Right forelimb (tissue), 1 donor: ENCODE results near the gene NR2C1.
"Not testable (repeated sequence)": the region's sequence is repeated elsewhere in the genome, so short reads cannot be mapped to it uniquely, and the experiment has no call there.

ENCODE experiments used
- DNase-seq: peaks from one replicate; pipeline ENCODE4 v3.0.0-alpha.2; 2018

The NR2C1 gene

DNA sequence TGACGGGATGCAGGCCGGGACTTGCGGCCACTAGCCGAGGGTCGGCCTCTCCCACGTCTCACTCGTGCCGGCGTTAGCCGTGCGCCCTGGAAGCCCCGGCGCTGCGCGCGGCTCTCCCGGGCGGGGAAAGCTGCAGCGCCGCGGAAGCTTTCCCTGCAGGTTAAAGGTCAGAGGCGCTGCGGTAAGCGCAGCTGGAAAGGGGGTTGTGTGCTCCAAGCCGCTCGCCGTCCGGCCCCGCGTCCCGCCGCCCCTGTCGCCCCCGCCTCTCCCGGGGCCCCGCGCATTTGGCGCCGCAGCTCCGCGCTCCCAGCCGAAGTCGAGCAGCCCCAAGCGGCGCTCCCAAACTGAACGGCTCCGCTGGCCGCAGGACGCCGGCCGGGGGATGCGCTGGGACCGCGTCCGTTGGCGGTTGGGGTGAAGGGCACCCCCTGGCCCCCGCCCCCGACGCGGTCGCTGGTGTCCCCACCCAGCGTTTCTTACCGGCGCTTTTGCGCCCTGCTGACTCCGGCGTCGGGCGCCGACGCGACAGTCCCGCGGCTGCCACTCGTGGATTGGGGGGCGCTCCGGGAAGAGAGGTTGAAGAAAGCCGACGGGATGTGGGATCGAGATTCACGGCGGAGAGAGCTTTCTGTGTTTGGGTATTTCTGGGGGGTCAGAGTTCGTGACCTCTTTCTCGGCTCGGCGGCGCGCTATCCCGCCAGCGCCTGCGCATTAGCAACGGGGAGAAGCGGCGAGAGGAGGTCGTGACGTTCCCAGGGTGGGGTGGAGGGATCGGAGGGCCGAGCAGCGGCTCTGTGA, at the start of gene NR2C1:
TSS of gene NR2C1 (minus strand) at position 719 of the 798 bp plus-strand sequence. CDS start 6,234 bp downstream, outside the sequence.
- peak; percentile 93 for DNase-seq

DNA sequence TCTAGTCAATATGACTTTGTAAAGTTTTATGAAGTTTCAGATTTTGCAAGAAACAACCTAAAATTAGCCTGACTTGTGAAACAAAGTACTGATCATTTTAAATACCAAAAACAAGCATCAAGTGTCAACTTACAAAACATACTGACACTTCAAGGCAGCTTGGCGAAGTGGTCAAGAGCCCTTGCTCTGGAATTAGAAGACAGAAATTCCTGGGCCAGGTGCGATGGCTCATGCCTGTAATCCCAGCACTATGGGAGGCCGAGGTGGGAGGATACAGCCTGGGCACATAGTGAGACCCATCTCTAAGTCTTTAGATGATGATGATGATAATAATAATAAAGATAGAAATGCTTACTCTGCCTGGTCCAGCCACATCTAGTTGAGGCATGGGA, 45.4 kb upstream of the NR2C1 start:
- no peak for DNase-seq

DNA sequence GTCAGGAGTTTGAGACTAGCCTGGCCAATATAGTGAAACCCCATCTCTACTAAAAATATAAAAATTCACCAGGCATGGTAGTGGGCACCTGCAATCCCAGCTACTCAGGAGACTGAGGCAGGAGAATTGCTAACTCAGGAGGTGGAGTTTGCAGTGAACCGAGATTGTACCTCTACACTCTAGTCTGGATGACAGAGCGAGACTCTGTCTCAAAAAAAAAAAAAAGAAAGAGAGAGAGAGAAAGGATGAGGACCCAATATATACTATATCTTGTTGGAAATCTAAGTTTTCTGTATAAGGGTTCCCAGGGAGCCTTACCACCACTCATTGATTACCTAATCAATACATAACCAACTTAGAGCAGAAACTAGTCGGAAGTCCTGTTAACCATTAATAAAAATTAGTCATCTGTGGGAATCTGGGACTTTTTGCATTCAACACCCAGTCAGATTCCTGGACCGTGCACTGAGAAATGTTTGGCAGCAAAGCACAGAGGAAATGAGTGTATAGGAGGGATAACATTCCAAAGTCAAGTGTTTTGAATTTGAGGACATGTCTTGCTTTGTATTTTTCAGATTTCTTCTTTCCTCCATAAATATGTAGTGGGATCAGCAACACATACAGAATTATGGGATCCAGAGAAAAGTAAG, 44.8 kb upstream of the NR2C1 start:
- DNase-seq = no peak

DNA sequence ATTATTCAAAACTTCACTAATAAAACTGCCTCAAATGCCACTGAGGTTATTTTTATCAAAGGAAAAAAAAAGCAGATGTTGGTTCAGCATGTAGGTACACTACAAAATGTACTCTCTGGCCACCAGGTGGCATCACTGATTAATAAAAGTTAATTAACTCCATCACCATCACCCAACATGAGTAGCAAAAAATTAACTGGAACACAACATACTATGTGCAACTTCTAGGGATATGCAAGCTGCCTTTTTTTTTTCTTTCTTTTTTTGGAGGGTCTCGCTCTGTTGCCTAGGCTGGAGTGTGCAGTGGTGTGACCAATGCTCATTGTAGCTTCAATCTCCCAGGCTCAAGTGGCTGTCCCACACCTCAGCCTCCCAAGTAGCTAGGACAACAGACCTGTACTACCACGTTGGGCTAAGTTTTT, 43.8 kb upstream of the NR2C1 start:
- DNase-seq = peak; percentile 49

DNA sequence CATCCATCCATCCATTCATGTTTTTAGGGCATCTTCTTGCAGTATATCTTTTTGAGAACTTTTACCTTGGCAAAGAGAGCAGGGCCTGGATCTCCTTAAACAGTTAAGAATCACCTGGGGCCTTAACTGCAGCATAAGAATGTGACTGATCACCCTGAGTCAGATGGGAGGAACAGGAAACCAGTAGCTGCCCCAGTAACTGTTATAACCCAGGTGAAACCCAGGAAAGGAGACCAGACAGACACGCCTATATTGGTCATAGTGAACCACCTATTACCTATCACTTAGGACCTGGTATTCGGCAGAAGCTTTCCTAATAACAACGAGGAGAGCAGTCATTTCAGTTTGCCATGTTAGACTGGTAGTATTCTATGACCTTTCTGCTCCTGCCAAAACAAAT, 43.4 kb upstream of the NR2C1 start:
- no peak for DNase-seq

DNA sequence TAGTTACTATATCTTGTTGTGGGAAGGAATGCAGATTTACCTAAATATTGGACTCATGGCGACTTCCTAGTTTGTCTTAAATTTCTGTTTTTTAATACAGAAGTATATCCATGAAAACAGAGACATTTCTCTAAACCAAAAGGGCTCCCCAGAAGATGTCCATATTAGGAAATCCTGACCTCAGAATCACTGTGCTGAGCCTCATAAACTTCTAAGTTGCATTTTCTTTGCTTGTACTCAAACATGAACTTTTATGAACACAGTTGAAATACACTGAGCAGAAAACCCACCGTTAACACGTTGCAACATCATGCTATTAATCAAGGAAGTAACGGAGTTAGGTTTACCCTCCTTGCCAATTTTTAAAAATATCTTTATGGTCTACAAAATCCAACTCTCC, 42.9 kb upstream of the NR2C1 start:
- DNase-seq = no peak

DNA sequence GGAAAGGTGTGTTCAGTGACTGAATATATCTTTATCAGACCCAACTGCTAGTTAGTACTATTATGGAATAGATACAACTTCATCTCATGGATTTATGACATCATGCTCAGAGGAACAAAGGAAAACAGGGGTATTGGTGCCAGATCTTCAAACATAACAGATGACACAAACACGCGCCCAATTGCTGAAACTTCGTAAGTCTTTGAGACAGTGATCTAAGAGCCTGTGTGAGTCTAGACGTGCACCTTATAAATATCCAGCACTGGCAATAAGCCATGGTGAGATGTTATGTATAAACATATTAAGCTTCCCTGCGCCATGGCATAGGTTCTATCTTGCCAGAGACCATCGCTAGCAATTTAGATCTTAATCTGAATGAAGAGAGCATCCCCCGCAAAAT, 42.2 kb upstream of the NR2C1 start:
- no peak for DNase-seq

DNA sequence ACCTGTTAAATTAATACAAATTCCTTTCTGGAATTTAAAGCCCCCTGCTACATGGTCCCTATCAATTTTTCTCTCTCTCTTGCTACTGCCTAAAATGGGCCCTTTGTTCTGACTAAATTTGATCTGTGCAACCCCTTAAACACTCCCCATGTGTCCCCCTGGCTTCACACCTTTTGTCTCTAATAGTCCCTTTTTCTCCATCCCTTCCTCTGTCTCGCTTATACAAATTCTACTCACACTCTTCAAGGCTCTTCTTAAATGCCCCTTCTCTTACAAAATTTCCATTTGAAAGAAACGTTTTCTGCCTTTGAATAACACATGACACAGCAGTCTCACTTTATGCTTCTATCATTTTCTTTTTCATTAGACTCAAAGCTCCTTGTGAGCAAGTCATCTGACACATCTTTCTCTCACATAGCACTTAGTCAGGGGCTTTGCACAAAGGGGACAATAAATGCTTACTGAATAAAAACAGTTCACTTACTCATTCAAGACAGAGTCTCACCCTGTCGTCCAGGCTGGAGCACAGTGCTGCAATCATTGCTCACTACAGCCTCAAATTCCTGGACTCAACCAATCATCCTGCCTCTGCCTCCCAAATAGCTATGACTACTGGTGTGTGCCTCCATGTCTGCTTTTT, 41.5 kb upstream of the NR2C1 start:
- no peak for DNase-seq

DNA sequence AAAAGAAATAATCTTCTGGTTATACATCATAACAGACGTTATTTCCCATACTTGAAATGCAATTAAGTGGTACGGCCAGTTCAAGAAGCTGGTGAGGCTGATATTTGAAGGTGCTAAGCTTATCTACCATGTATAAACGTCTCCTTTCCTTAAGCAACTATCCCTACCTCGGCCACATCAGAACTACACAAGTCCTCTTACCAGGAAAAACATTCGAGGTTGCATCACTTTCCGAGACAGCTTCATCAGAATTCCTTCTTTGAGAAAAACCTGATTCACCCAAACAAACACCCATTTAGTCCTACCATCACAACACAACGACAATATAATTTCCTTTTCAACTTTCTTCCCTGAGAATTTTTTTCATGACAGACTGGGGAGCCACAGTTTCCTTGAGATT, 33.9 kb upstream of the NR2C1 start:
- DNase-seq = no peak

DNA sequence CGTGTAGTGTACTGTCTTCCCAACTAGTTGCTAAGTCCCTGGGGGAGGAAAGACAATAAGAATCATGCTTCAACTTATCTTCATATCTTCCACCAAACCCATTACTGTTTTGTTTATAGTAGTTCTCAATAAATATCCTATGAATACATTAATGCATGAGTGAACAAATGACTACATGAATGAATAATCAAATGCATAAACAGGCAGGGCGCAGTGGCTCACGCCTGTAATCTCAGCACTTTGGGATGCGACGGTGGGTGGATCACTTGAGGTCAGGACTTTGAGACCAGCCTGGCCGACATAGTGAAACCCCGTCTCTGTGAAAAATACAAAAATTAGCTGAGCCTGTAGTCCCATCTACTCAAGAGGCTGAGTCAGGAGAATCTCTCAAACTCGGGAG, 32.1 kb upstream of the NR2C1 start:
- no peak for DNase-seq

DNA sequence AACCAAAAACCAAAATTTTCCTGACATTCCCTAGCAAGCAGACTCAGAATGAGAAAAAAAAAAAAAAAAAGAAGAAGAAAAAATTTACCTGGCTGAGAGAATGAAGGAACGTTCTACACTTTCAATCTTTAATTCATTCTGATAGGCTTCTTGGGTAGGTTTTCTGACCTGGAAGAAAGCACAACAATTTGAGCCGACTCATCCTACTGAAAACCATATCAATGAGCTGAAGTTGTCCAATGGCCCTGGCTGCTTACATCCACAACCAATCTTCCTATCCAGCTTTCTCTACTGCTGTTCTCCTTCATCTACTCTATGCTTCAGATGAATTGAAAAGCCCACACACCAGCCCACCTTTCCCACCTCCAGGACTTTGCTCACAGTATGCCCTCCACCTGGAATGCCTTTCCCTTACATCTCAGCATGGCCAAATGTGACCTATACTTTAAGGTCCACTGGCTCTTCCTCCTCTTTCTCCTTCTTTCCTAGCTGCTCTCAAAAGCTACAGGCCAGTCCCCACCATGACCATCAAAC, 31.6 kb upstream of the NR2C1 start:
- DNase-seq = no peak

DNA sequence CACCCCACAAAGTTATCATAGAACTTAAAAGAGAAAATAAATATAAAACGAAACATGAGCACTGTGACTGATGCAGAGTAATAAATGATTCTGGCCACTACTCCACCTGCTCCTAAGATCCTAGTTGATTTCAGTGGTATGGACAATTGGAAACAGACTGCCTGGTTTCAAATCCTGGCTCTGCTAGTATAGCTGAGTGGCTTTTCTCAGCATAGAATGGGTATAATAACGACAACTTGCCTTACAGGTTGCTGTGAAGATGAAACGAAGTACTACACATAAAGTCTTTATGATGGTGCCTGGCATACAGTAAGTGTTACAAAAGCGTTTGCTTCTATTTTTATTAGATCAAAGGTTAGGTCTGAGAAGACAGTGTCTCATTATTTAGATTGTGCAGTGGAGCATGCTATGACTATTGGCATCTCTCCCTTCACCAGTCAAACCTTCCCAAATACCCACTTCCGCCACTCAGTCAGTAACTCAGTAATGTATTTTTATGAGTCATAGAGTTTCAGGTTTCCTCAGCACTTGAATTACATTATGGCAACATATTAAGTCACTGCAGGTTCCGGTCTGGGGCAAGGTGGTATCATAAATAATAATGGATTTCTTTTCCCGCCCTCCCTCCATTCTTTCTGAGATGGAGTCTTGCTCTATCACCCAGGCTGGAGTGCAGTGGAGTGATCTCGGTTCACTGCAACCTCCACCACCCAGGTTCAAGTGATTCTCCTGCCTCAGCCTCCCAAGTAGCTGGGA, 29.7 kb upstream of the NR2C1 start:
- DNase-seq = no peak

DNA sequence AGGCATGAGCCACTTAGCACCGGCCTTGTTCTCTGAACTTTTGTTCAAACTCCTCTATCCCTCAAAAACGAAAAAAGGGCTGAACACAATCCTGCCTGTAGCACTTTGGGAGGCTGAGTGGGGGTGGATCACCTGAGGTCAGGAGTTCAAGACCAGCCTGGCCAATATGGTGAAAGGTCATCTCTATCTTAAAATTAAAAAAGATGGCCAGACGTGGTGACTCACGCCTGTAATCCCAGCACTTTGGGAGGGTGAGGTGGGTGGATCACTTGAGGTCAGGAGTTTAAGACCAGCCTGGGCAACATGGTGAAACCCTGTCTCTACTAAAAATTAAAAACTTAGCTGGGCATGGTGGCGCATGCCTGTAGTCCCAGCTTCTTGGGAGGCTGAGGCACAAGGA, 28.5 kb upstream of the NR2C1 start:
- DNase-seq = not testable (repeated sequence)

DNA sequence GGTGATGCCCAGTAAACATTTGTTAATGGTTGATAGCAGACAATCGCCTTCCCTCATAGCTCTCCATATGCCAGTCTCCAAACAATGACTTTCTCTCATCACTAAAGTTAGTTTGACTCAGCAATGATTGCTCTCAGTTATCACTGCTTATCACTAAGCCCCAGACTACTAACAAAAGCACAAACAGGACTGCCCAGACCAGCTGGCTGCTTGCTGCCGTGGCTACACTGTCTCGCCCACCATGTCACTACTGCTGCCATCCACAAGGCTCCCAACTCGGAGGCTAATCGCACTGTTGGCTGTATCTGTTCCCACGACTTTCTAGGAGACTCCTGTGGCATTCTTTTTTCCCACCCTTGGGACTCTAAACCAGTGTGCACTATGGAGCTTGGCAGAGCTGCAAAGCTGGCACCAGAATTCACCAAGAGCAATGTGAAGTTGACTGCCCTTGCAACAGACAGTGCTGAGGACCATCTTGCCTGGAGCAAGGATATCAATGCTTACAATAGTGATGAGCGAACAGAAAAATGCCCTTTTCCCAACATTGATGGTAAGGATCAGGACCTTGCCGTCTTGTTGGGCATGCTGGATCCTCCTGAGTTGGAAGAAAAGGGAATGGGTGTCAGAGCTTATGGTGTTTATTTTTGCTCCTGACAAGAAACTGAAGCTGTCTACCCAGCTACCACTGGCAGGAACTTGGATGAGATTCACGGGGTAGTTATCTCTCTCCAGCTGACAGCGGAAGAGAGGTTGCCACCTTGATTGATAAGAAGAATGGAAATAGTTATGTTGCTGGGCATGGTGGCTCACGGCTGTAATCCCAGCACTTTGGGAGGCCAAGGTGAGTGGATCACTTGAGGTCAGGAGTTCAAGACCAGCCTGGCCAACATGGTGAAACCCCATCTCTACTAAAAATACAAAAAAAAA, 27.1 kb upstream of the NR2C1 start:
- no peak for DNase-seq

DNA sequence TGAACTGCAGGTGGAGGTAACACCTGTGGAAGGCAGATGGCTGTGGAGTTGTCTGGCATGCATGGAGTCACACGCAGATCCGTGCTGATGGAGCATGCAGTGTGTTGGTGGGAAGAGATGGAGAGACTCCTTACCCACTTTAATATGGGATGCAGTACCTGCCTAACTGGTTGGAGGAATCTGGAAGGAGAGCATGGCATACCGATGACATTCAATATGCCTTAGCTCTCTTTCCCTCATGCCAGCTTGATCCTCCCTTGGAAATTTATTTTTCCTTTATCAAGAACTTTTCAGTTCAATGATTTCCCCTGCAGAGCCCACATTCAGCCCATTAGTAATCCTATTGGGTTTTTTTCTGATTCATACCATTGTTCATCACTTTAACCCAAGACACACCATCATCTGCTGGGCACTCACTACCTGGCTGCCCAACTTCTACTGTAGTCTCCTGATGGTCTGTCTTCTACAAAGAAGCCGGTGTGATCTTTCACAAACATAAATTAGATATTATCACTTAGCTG, 25.9 kb upstream of the NR2C1 start:
- no peak for DNase-seq

DNA sequence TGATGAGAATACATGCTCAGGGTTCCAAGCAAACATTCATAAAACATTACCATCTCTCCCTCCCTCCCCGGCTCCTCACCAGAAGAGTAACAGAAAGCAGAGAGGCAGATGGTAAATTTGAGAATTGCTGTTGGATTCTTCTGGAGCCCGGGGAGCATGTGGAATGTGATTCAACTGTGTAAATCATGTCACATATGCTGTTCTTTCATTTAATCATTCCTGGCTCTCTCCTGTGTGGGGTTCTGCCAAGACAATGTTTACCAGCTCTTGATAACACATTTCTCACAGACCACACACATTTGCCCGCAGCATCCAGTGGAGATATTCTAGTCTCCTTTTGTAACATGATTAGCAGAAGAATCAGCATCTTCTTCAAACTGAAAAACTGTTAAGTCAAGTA, 23.4 kb upstream of the NR2C1 start:
- DNase-seq = no peak

DNA sequence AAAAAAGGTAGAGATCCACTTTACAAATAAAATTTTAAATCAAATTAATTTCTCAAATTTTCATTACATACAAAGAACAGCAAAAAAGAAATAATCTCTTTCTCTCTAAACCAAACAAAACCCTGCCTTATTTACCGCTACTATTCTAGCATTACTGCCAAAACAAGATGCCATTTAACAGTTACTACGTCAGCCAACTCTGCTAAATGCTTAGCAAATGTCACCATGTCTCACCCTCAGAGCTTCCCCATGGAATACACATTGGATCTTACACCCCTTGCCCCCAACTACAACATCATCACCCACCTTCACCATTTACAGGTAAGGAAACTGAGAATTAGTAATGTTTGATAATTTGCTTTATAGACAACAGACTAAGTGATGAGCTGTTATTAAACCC, 23.0 kb upstream of the NR2C1 start:
- no peak for DNase-seq

DNA sequence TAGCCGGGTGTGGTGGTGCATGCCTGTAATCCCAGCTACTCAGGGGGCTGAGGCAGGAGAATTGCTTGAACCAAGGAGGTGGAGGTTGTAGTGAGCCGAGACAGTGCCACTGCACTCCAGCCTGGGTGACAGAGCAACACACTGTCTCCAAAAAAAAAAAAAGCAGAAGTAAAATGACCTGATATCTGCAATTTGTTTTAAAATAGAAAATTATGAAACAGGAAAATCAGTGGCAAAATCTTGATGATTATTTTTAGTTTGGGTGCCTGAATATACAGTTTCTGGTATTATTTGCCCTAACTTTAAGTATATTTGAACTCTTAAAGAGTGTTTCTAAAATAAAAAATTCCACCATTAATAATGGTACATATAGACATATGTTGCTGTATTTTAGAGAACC, 22.4 kb upstream of the NR2C1 start:
- not testable (repeated sequence) for DNase-seq

DNA sequence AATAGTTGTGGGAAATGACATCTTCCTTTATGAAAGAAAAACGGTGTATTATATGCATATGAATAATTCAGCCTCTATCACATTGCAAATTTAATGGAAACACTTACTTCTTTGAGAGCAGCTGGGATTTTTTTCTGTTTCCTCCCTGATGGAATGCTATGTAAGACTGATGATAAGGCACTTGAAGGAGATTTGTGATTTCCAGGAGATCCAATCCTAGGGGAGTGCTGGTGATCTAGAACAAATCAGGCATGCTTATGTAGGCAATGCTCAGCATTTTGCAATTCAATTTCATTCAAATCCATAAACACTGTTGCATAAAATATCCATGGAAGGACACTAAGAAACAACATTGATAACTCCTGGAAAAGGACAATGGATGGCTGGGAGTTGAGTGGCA, 16.0 kb upstream of the NR2C1 start:
- DNase-seq = no peak

DNA sequence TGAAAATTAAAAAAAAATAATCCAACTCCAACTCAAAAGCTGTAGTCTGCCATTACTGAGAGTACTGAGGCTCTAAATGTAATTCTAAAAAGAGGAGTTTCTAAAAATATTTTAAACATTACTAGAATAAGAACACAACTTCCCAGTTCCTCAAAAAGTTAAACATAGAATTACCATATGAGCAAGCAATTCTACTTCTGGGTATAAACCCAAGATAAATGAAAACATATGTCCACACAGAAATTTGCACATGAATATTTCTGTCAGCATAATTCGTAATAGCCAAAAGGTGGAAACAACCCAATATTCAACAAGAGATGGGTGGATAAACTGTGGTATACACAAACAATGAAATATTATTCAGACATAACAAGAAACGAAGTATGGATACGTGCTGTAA, 15.0 kb upstream of the NR2C1 start:
- DNase-seq = no peak

DNA sequence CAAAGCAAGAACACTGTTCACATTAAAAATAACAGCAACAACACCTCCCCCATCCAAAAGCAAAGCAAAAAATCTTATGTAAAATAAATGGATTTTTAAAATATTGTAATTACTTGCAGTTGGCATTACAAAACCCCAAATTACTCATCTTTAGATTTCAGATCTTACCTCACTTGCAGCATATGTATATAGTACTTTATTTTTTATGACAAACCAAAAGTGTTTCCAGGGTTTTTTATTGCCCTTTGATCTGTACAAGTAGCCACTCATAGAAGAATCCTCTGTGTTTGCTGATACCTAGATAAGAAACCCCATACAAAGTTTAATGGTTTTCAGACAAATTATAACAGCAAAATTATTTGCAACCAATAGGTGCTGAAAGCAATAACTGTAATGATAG, 12.2 kb upstream of the NR2C1 start:
- no peak for DNase-seq

DNA sequence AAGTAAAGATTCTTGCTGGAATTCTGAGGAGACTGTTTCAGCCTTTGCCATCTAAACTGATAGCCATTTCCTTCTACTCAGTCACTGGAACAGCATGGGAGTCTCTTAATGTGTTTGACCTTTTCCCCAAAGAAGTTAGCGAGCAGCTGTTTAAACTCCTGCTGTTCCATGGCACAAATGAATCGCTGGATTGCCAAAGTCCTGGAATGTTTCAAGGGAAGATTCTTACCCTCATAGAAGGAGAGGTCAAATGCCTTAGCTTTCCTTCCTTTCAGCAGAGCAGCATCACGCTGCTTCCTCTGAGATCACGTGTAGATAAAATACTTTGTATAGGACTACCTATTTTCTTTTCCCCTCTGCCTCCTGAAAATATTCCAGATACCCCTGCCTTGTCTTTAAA, 10.5 kb upstream of the NR2C1 start:
- no peak for DNase-seq
